ENCODE measurements around the gene LGMN.

DNA sequence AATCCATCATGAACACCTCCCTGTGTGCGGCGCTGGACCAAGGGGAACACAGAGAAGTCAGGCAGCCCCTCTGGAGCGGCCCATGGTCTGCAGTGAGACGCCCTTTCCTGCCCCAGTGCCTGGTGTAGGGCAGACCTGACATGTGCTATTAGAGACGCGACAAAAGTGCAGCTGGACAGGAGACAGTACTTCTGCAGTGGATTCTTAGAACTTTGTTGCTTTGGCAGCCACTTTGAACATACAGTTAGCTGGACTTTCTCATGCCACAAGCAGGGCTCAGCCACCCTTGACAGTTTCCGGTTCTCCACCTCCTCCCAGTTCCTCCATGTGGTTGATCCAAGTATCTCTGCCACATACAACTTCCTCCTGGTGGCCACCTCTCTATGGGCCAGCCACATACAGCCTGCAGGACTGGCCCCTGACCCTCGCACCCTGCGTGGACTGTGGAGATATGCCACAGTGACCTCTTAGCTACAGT, 45.9 kb downstream of the LGMN start:
- TF ChIP-seq GABPA (IDR thresholded peaks at IDR 0.05; ENCODE audit: borderline replicate concordance, insufficient read depth, low read length) = no peak
- TF ChIP-seq POLR2A (IDR thresholded peaks at IDR 0.05; ENCODE audit: control extremely low read depth in 1 of 2, low read depth in 2 of 2, low read length in 2 of 2) = no peak
- no peak for TF ChIP-seq EZH2 (IDR thresholded peaks at IDR 0.05; ENCODE audit: low read depth, low read length, severe bottlenecking)
- TF ChIP-seq, protein P1, sequence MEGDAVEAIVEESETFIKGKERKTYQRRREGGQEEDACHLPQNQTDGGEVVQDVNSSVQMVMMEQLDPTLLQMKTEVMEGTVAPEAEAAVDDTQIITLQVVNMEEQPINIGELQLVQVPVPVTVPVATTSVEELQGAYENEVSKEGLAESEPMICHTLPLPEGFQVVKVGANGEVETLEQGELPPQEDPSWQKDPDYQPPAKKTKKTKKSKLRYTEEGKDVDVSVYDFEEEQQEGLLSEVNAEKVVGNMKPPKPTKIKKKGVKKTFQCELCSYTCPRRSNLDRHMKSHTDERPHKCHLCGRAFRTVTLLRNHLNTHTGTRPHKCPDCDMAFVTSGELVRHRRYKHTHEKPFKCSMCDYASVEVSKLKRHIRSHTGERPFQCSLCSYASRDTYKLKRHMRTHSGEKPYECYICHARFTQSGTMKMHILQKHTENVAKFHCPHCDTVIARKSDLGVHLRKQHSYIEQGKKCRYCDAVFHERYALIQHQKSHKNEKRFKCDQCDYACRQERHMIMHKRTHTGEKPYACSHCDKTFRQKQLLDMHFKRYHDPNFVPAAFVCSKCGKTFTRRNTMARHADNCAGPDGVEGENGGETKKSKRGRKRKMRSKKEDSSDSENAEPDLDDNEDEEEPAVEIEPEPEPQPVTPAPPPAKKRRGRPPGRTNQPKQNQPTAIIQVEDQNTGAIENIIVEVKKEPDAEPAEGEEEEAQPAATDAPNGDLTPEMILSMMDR (IDR thresholded peaks at IDR 0.05; ENCODE audit: control extremely low read depth in 1 of 3, insufficient read depth in 1 of 3, low read depth in 1 of 3, low read length in 3 of 3) = no peak
- TF ChIP-seq CBX5 (IDR thresholded peaks at IDR 0.05; ENCODE audit: low read depth, low read length) = no peak
- no peak for TF ChIP-seq POLR2AphosphoS5 (IDR thresholded peaks at IDR 0.05; ENCODE audit: low read depth, low read length)
- no peak for TF ChIP-seq SP1 (IDR thresholded peaks at IDR 0.05; ENCODE audit: low read depth, low read length)
- no peak for TF ChIP-seq SRF (IDR thresholded peaks at IDR 0.05; ENCODE audit: low read depth, low read length)
- no peak for TF ChIP-seq GTF2F1 (IDR thresholded peaks at IDR 0.05; ENCODE audit: borderline replicate concordance, low read depth, low read length)
- TF ChIP-seq YY1 (IDR thresholded peaks at IDR 0.05; ENCODE audit: low read depth, low read length) = no peak
- TF ChIP-seq EP300 (IDR thresholded peaks at IDR 0.05; ENCODE audit: borderline replicate concordance in 1 of 2, low read depth in 2 of 2, low read length in 2 of 2) = no peak
- TF ChIP-seq ZNF274 (IDR thresholded peaks at IDR 0.05; ENCODE audit: borderline replicate concordance, extremely low read depth, low read length) = no peak

Measured in H1 (cell line).